ENCODE measurements around the gene TSHZ2. TPM values are rescaled to one million over a fixed set of nuclear protein-coding genes. Genes with fewer than 3 reads are reported as not detected.
"Not testable (repeated sequence)": the region's sequence is repeated elsewhere in the genome, so short reads cannot be mapped to it uniquely, and the experiment has no call there.

TSHZ2 gene
- total RNA-seq, 3 donors from 2014 or later, result 8.1 to 19.3 (median 8.4) TPM

- H3K4me3 Mint-ChIP-seq, result no peak overlapping the region
- no peak for ATAC-seq
- H3K9me3 Mint-ChIP-seq, result peaks cover 5% of the 10 kb centered on the region
- H3K27me3 Mint-ChIP-seq (ENCODE audit: low read depth), result peaks cover 4% of the 10 kb centered on the region
- DNase-seq, result no peak
- no peaks in the 10 kb centered on the region for H3K4me1 Mint-ChIP-seq (ENCODE audit: low read depth)
- H3K36me3 Mint-ChIP-seq (ENCODE audit: insufficient read depth), result peaks cover 17% of the 10 kb centered on the region
Observed at GRCh38 chr20:53345536-53346334, 373.6 kb downstream of the TSHZ2 start.

- Mint-ChIP-seq H3K4me1 (ENCODE audit: low read depth) (no peaks in the 10 kb centered on the region), H3K9me3 (peaks cover 5% of the 10 kb centered on the region), H3K36me3 (ENCODE audit: insufficient read depth) (peaks cover 18% of the 10 kb centered on the region), H3K4me3 (no peak overlapping the region), H3K27me3 (ENCODE audit: low read depth) (peaks cover 4% of the 10 kb centered on the region)
- DNase-seq (no peak), ATAC-seq (no peak)
Observed at GRCh38 chr20:53346335-53346648, 374.1 kb downstream of the TSHZ2 start.

DNA sequence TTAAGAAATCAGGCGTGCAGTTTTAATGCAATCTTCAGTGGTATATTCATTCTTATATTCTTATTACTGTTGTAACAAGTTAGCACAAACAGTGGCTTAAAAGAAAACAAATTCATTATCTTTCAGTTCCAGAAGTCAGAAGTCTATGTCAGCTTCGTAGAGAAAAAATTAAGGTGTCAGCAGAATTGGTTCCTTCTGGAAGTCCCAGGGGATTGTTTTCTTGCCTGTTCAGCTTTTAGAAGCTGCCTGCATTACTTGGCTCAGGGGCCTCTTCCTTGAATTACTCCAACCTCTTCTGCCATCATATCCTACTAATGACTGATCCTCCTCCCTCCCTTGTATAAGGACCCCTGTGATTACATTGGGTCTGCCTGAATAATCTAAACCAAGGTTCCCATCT, 377.6 kb downstream of the TSHZ2 start:
- peaks cover 3% of the 10 kb centered on the region for H3K27me3 Mint-ChIP-seq (ENCODE audit: low read depth)
- DNase-seq (no peak), ATAC-seq (no peak)
- H3K36me3 Mint-ChIP-seq (ENCODE audit: insufficient read depth), result peaks cover 24% of the 10 kb centered on the region
- H3K9me3 Mint-ChIP-seq, result peaks cover 15% of the 10 kb centered on the region
- no peaks in the 10 kb centered on the region for H3K4me1 Mint-ChIP-seq (ENCODE audit: low read depth)
- H3K4me3 Mint-ChIP-seq, result no peak overlapping the region

DNA sequence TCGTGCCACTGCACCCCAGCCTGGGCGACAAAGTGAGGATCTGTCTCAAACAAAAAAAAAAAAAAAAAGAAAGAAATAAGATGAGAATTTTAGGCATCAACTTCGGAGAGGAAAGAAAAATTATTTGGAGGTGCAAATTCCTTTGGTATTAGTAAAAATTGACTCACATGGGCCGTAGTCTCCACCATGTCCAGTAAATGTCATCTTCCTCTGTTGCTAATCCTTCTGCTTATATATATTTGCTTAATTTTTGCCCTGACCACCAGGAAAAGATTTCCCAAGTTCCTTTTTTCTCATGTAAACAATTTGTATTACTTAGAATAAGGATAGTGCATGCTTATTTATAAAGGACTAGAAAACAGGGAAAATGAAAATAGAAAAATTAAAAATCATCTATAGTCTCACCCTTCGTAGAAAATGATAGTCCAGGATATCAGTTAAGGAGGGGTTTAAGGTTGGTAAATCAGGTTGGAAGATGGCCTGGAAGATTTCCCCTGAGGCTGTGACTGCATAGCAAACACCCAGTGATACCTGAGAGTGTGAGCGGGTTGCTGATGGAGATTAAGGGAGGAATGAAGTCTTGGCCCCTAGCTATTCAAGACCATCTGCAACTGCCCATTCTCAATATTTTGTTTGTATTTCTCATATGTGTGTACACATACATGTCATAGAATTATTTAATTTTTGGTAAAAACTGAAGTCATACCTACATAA, 380.7 kb downstream of the TSHZ2 start:
- Mint-ChIP-seq H3K4me1 (ENCODE audit: low read depth) (no peaks in the 10 kb centered on the region), H3K36me3 (ENCODE audit: insufficient read depth) (peaks cover 22% of the 10 kb centered on the region), H3K27me3 (ENCODE audit: low read depth) (no peaks in the 10 kb centered on the region), H3K9me3 (peaks cover 31% of the 10 kb centered on the region), H3K4me3 (no peak overlapping the region)
- DNase-seq (no peak), ATAC-seq (no peak)

- no peak for DNase-seq
- no peaks in the 10 kb centered on the region for H3K27me3 Mint-ChIP-seq (ENCODE audit: low read depth)
- peaks cover 31% of the 10 kb centered on the region for H3K9me3 Mint-ChIP-seq
- no peaks in the 10 kb centered on the region for H3K4me1 Mint-ChIP-seq (ENCODE audit: low read depth)
- no peak for ATAC-seq
- peaks cover 20% of the 10 kb centered on the region for H3K36me3 Mint-ChIP-seq (ENCODE audit: insufficient read depth)
- H3K4me3 Mint-ChIP-seq, result no peak overlapping the region
Observed at GRCh38 chr20:53354314-53354713, 382.2 kb downstream of the TSHZ2 start.

GRCh38 chr20:53355790-53356189, 383.6 kb downstream of the TSHZ2 start:
- no peak for ATAC-seq
- Mint-ChIP-seq H3K9me3 (peaks cover 26% of the 10 kb centered on the region), H3K4me3 (no peak overlapping the region), H3K36me3 (ENCODE audit: insufficient read depth) (peaks cover 14% of the 10 kb centered on the region), H3K4me1 (ENCODE audit: low read depth) (no peaks in the 10 kb centered on the region), H3K27me3 (ENCODE audit: low read depth) (no peaks in the 10 kb centered on the region)
- no peak for DNase-seq

- Mint-ChIP-seq H3K4me1 (ENCODE audit: low read depth) (no peaks in the 10 kb centered on the region), H3K4me3 (no peak overlapping the region), H3K9me3 (peaks cover 19% of the 10 kb centered on the region), H3K27me3 (ENCODE audit: low read depth) (peaks cover 2% of the 10 kb centered on the region), H3K36me3 (ENCODE audit: insufficient read depth) (peaks cover 8% of the 10 kb centered on the region)
- DNase-seq, result no peak
- no peak for ATAC-seq
Observed at GRCh38 chr20:53359425-53359824, 387.3 kb downstream of the TSHZ2 start.

DNA sequence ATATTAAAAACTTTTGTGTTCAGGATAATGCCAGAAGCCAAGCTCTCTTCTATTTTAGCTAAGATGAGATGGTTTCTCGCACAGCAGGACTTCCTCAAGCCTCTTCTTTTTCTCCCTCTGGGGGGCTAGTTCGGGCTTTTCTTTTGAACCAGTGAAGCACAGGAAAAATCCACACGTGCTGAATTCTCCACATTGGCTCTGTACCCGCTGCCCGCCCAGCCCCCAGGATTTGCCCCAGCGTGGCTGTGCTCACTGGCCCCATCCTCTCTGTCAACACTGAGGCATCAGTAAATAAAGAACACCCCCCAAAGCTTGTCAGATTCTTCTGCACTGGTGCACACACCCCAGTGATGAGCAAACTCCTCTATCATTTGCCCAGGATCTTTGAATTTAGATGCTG, 388.7 kb downstream of the TSHZ2 start:
- ATAC-seq, result no peak
- Mint-ChIP-seq H3K9me3 (peaks cover 5% of the 10 kb centered on the region), H3K36me3 (ENCODE audit: insufficient read depth) (peaks cover under 1% of the 10 kb centered on the region), H3K4me3 (no peak overlapping the region), H3K27me3 (ENCODE audit: low read depth) (peaks cover 2% of the 10 kb centered on the region), H3K4me1 (ENCODE audit: low read depth) (no peaks in the 10 kb centered on the region)
- DNase-seq, result no peak

DNA sequence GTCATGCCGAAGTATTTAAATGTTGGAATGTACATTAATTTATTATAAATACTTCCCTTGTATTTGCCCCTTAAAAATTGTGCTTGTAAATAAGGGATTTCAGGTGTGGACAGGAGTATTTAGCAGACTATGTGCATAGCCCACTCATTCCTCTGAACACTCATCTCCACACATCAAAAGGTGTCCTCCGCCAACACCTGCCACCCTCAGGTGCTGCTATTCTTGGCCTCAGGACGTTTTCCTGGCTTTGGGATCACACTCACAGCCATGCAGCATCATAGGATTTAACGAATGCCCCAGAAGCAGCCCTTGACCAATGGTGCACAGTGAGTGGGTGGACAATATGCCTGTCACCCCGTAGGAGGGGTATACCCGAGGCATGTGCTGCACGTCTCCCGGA, 390.6 kb downstream of the TSHZ2 start:
- no peaks in the 10 kb centered on the region for H3K4me1 Mint-ChIP-seq (ENCODE audit: low read depth)
- H3K27me3 Mint-ChIP-seq (ENCODE audit: low read depth), result peaks cover 2% of the 10 kb centered on the region
- ATAC-seq (no peak), DNase-seq (no peak)
- no peak overlapping the region for H3K4me3 Mint-ChIP-seq
- no peaks in the 10 kb centered on the region for H3K36me3 Mint-ChIP-seq (ENCODE audit: insufficient read depth)
- H3K9me3 Mint-ChIP-seq, result no peaks in the 10 kb centered on the region

GRCh38 chr20:53364646-53365045, 392.5 kb downstream of the TSHZ2 start:
- no peak overlapping the region for H3K4me3 Mint-ChIP-seq
- peaks cover 2% of the 10 kb centered on the region for H3K36me3 Mint-ChIP-seq (ENCODE audit: insufficient read depth)
- ATAC-seq (no peak), DNase-seq (no peak)
- peaks cover under 1% of the 10 kb centered on the region for H3K4me1 Mint-ChIP-seq (ENCODE audit: low read depth)
- peaks cover 2% of the 10 kb centered on the region for H3K27me3 Mint-ChIP-seq (ENCODE audit: low read depth)
- H3K9me3 Mint-ChIP-seq, result no peaks in the 10 kb centered on the region

GRCh38 chr20:53365076-53365475, 392.9 kb downstream of the TSHZ2 start:
- Mint-ChIP-seq H3K9me3 (no peaks in the 10 kb centered on the region), H3K4me1 (ENCODE audit: low read depth) (peaks cover 5% of the 10 kb centered on the region), H3K36me3 (ENCODE audit: insufficient read depth) (peaks cover 2% of the 10 kb centered on the region), H3K27me3 (ENCODE audit: low read depth) (peaks cover 2% of the 10 kb centered on the region), H3K4me3 (no peak overlapping the region)
- DNase-seq (no peak), ATAC-seq (no peak)

- ATAC-seq (no peak), DNase-seq (no peak)
- peaks cover 2% of the 10 kb centered on the region for H3K36me3 Mint-ChIP-seq (ENCODE audit: insufficient read depth)
- H3K4me3 Mint-ChIP-seq, result no peak overlapping the region
- peaks cover 5% of the 10 kb centered on the region for H3K4me1 Mint-ChIP-seq (ENCODE audit: low read depth)
- H3K9me3 Mint-ChIP-seq, result no peaks in the 10 kb centered on the region
- H3K27me3 Mint-ChIP-seq (ENCODE audit: low read depth), result peaks cover 2% of the 10 kb centered on the region
Observed at GRCh38 chr20:53365539-53366075, 393.4 kb downstream of the TSHZ2 start.

DNA sequence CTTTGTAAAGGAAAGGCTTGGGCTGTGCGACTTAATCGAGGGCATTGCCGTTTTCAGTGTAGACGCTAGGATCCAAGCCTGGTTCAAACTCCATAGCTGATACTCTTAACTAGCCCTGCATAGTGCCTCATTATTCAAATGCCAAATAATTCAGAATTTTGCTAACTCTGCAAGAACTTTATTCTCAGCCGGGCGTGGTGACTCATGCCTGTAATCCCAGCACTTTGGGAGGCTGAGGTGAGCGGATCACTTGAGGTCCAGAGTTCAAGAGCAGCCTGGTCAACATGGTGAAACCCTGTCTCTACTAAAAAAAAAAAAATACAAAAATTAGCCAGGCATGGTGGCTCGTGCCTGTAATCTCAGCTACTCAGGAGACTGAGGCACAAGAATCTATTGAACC, 394.8 kb downstream of the TSHZ2 start:
- ATAC-seq; H3K9me3 Mint-ChIP-seq; H3K4me3 Mint-ChIP-seq; H3K4me1 Mint-ChIP-seq (ENCODE audit: low read depth); H3K27me3 Mint-ChIP-seq (ENCODE audit: low read depth); DNase-seq; H3K36me3 Mint-ChIP-seq (ENCODE audit: insufficient read depth): not testable (repeated sequence)

GRCh38 chr20:53369871-53370270, 397.7 kb downstream of the TSHZ2 start:
- Mint-ChIP-seq H3K4me3 (no peak overlapping the region), H3K9me3 (no peaks in the 10 kb centered on the region), H3K4me1 (ENCODE audit: low read depth) (peaks cover 5% of the 10 kb centered on the region), H3K36me3 (ENCODE audit: insufficient read depth) (peaks cover 4% of the 10 kb centered on the region), H3K27me3 (ENCODE audit: low read depth) (no peaks in the 10 kb centered on the region)
- DNase-seq (no peak), ATAC-seq (no peak)
